Activated CD4-positive, alpha-beta T cell treated with anti-CD3 and anti-CD28 coated beads, Interleukin-2, amount 10 ng/mL, durations not matched to agents 7 days and 5 days (primary cell): ENCODE data around the gene RETNLB. TPM values are rescaled to one million over a fixed set of nuclear protein-coding genes. Genes with fewer than 3 reads are reported as not detected.

Experiments used
- CTCF ChIA-PET: fragments of 350-600 bp; sonication (Branson Sonifier 250); formaldehyde crosslinking; loops from one replicate; lab custom pipeline; 2021; ENCODE audit warnings: antibody characterized with exemption; lab: Charles Lee
- POLR2A ChIA-PET: fragments of 350-600 bp; sonication (Branson Sonifier 250); formaldehyde crosslinking; loops from one replicate; lab custom pipeline; 2021; ENCODE audit warnings: antibody characterized with exemption; lab: Charles Lee
- DNase-seq: peaks from one replicate; pipeline ENCODE4 v3.0.0-alpha.2; 2020
- H3K27ac Mint-ChIP-seq: one replicate; pipeline ENCODE4 v1.8.0; 2021; ENCODE audit warnings: mild to moderate bottlenecking, moderate library complexity, mixed read lengths
- H3K27me3 Mint-ChIP-seq: one replicate; pipeline ENCODE4 v1.8.0; 2021; ENCODE audit warnings: mixed read lengths
- H3K36me3 Mint-ChIP-seq: one replicate; pipeline ENCODE4 v1.8.0; 2021; ENCODE audit warnings: low read depth, mixed read lengths
- H3K4me1 Mint-ChIP-seq: one replicate; pipeline ENCODE4 v1.8.0; 2021; ENCODE audit warnings: mixed read lengths
- H3K4me3 Mint-ChIP-seq: one replicate; pipeline ENCODE4 v1.8.0; 2021; ENCODE audit warnings: mild to moderate bottlenecking, moderate library complexity, mixed read lengths
- H3K9me3 Mint-ChIP-seq: one replicate; pipeline ENCODE4 v1.8.0; 2021; ENCODE audit warnings: mixed read lengths
- total RNA-seq, 2 experiments: library from RNA; stranded (reverse); gene quantifications; one replicate each; pipeline ENCODE4 v1.2.3, GENCODE V29; 2021

RETNLB gene
- total RNA-seq, 2 experiments from 2014 or later: not detected

- no peaks in the 10 kb centered on the region for H3K36me3 Mint-ChIP-seq
- H3K9me3 Mint-ChIP-seq: peaks cover 3% of the 10 kb centered on the region
- H3K4me1 Mint-ChIP-seq: no peaks in the 10 kb centered on the region
- DNase-seq: no peak
- no peak overlapping the region for H3K27ac Mint-ChIP-seq
- no peak overlapping the region for H3K4me3 Mint-ChIP-seq
- CTCF ChIA-PET: interaction anchor here (0.6 to 0.7 kb wide), 2 partner anchors 47 to 1131 kb away, joined by 3 to 5 read pairs; no protein-coding TSS in a partner anchor
- POLR2A ChIA-PET: no interaction called here
- H3K27me3 Mint-ChIP-seq: no peaks in the 10 kb centered on the region
Observed at GRCh38 chr3:108728105-108728504, 29.1 kb downstream of the RETNLB start.

GRCh38 chr3:108724101-108724500 lies 33.1 kb downstream of the RETNLB start:
- H3K36me3 Mint-ChIP-seq: no peaks in the 10 kb centered on the region
- ChIA-PET POLR2A (no interaction called here), CTCF (no interaction called here)
- peaks cover 2% of the 10 kb centered on the region for H3K4me1 Mint-ChIP-seq
- H3K4me3 Mint-ChIP-seq: no peak overlapping the region
- H3K27me3 Mint-ChIP-seq: no peaks in the 10 kb centered on the region
- no peak for DNase-seq
- peaks cover 15% of the 10 kb centered on the region for H3K9me3 Mint-ChIP-seq
- H3K27ac Mint-ChIP-seq: no peak overlapping the region

GRCh38 chr3:108722724-108723123 lies 34.5 kb downstream of the RETNLB start:
- H3K4me1 Mint-ChIP-seq: peaks cover 2% of the 10 kb centered on the region
- ChIA-PET POLR2A (no interaction called here), CTCF (no interaction called here)
- no peak overlapping the region for H3K4me3 Mint-ChIP-seq
- no peaks in the 10 kb centered on the region for H3K36me3 Mint-ChIP-seq
- no peak for DNase-seq
- H3K27me3 Mint-ChIP-seq: no peaks in the 10 kb centered on the region
- peaks cover 15% of the 10 kb centered on the region for H3K9me3 Mint-ChIP-seq
- no peak overlapping the region for H3K27ac Mint-ChIP-seq

- Mint-ChIP-seq H3K27me3 (no peaks in the 10 kb centered on the region), H3K4me1 (peaks cover 2% of the 10 kb centered on the region), H3K4me3 (no peak overlapping the region), H3K36me3 (no peaks in the 10 kb centered on the region), H3K27ac (no peak overlapping the region), H3K9me3 (peaks cover 14% of the 10 kb centered on the region)
- POLR2A ChIA-PET: no interaction called here
- CTCF ChIA-PET: interaction anchor here (1.3 to 1.4 kb wide), 2 partner anchors 11 to 45 kb away, joined by 3 read pairs; no protein-coding TSS in a partner anchor
- no peak for DNase-seq
Observed at GRCh38 chr3:108719178-108719806, 37.9 kb downstream of the RETNLB start.

- no peak for DNase-seq
- Mint-ChIP-seq H3K4me3 (no peak overlapping the region), H3K36me3 (no peaks in the 10 kb centered on the region), H3K27me3 (no peaks in the 10 kb centered on the region), H3K9me3 (peaks cover 12% of the 10 kb centered on the region), H3K4me1 (peaks cover 2% of the 10 kb centered on the region), H3K27ac (no peak overlapping the region)
- ChIA-PET CTCF (no interaction called here), POLR2A (no interaction called here)
Observed at GRCh38 chr3:108718454-108718853, 38.8 kb downstream of the RETNLB start.

- no peaks in the 10 kb centered on the region for H3K36me3 Mint-ChIP-seq
- H3K4me3 Mint-ChIP-seq: no peak overlapping the region
- no peaks in the 10 kb centered on the region for H3K27me3 Mint-ChIP-seq
- CTCF ChIA-PET: no interaction called here
- no peak overlapping the region for H3K27ac Mint-ChIP-seq
- no peak for DNase-seq
- no peaks in the 10 kb centered on the region for H3K9me3 Mint-ChIP-seq
- POLR2A ChIA-PET: no interaction called here
- no peaks in the 10 kb centered on the region for H3K4me1 Mint-ChIP-seq
Observed at GRCh38 chr3:108713816-108714215, 43.4 kb downstream of the RETNLB start.

GRCh38 chr3:108713009-108713516 lies 44.1 kb downstream of the RETNLB start:
- Mint-ChIP-seq H3K27ac (no peak overlapping the region), H3K27me3 (no peaks in the 10 kb centered on the region), H3K4me3 (no peak overlapping the region), H3K4me1 (no peaks in the 10 kb centered on the region), H3K9me3 (no peaks in the 10 kb centered on the region), H3K36me3 (no peaks in the 10 kb centered on the region)
- ChIA-PET POLR2A (no interaction called here), CTCF (no interaction called here)
- no peak for DNase-seq

Other genes with a start within 250 kb of the RETNLB start
- gene MYH15, start 246.8 kb downstream of the RETNLB start, total RNA-seq: under 1 TPM; 0.15 to 0.21 TPM
- 10 to 100 TPM; 57.5 to 62.4 TPM for gene CIP2A, start 168.0 kb downstream of the RETNLB start, total RNA-seq
- gene DZIP3, start 167.7 kb downstream of the RETNLB start, total RNA-seq: 10 to 100 TPM; 13.0 to 13.8 TPM
- gene TRAT1, start 65.4 kb upstream of the RETNLB start, total RNA-seq: 100 to 1,000 TPM; 126 to 151 TPM
- not detected for gene GUCA1C, start 196.5 kb upstream of the RETNLB start, total RNA-seq